GM23338 (cell line): Measurements from ENCODE around the gene ROBO1. TPM values are rescaled to one million over a fixed set of nuclear protein-coding genes. Genes with fewer than 3 reads are reported as not detected.

ENCODE experiments used
- ATAC-seq: fragments of 200-7000 bp; cut with Tn5 transposase; 3 replicates; pipeline ENCODE4 v1.9.1; 2020
- DNase-seq: peaks from one replicate; pipeline ENCODE4 v3.0.0-alpha.2; 2015; ENCODE audit warnings: low spot score
- H2AFZ ChIP-seq: fragments of 200-600 bp; sonication (generic); 2 replicates; pipeline ENCODE4 v1.8.0; 2016; ENCODE audit warnings: antibody characterized with exemption, mild to moderate bottlenecking, moderate library complexity
- H3F3A ChIP-seq: fragments of 200-600 bp; sonication (generic); replicated peaks from 2 replicates; pipeline ENCODE4 v1.8.0; 2017; ENCODE audit warnings: antibody characterized with exemption, mixed run types, low read depth
- H3K27ac ChIP-seq: fragments of 200-600 bp; sonication (generic); 2 replicates; pipeline ENCODE4 v1.6.1; 2016; ENCODE audit warnings: low read depth
- H3K27me3 ChIP-seq: fragments of 200-600 bp; sonication (generic); 2 replicates; pipeline ENCODE4 v1.8.0; 2016; ENCODE audit warnings: mild to moderate bottlenecking, mixed run types, moderate library complexity; ENCODE audit not compliant: insufficient read depth
- H3K36me3 ChIP-seq: fragments of 200-600 bp; sonication (generic); 2 replicates; pipeline ENCODE4 v1.8.0; 2016; ENCODE audit warnings: mild to moderate bottlenecking; ENCODE audit not compliant: insufficient read depth
- H3K4me1 ChIP-seq: fragments of 200-600 bp; sonication (generic); 2 replicates; pipeline ENCODE4 v1.8.0; 2016; ENCODE audit warnings: mild to moderate bottlenecking, moderate library complexity; ENCODE audit not compliant: insufficient read depth
- H3K4me2 ChIP-seq: fragments of 200-600 bp; sonication (generic); 2 replicates; pipeline ENCODE4 v1.7.1; 2017; ENCODE audit warnings: mixed run types
- H3K4me3 ChIP-seq: fragments of 200-600 bp; sonication (generic); 2 replicates; pipeline ENCODE4 v1.6.1; 2016; ENCODE audit warnings: mixed run types
- H3K79me2 ChIP-seq: fragments of 200-600 bp; sonication (generic); replicated peaks from 2 replicates; pipeline ENCODE4 v1.8.0; 2017; ENCODE audit warnings: mild to moderate bottlenecking; ENCODE audit not compliant: insufficient read depth
- H3K9me2 ChIP-seq: fragments of 200-600 bp; sonication (generic); 2 replicates; pipeline ENCODE4 v1.8.0; 2017; ENCODE audit not compliant: insufficient read depth
- H4K20me1 ChIP-seq: fragments of 200-600 bp; sonication (generic); replicated peaks from 2 replicates; pipeline ENCODE4 v1.8.0; 2017; ENCODE audit warnings: mild to moderate bottlenecking; ENCODE audit not compliant: insufficient read depth
- H3K27ac Mint-ChIP-seq: 2 replicates; pipeline ENCODE4 v1.8.0; 2020; ENCODE audit warnings: inconsistent platforms, mild to moderate bottlenecking, moderate library complexity, mixed read lengths
- H3K27me3 Mint-ChIP-seq: 3 replicates; pipeline ENCODE4 v1.8.0; 2022; ENCODE audit warnings: low read depth, mild to moderate bottlenecking, moderate library complexity, mixed read lengths, inconsistent platforms; ENCODE audit not compliant: insufficient read depth, poor library complexity
- H3K36me3 Mint-ChIP-seq: 3 replicates; pipeline ENCODE4 v1.8.0; 2021; ENCODE audit warnings: low read depth, mild to moderate bottlenecking, inconsistent platforms, moderate library complexity, mixed read lengths
- H3K4me1 Mint-ChIP-seq: 3 replicates; pipeline ENCODE4 v1.8.0; 2020; ENCODE audit warnings: mild to moderate bottlenecking, inconsistent platforms, mixed read lengths
- H3K4me3 Mint-ChIP-seq: 3 replicates; pipeline ENCODE4 v1.8.0; 2021; ENCODE audit warnings: moderate library complexity, mild to moderate bottlenecking, inconsistent platforms, mixed read lengths
- H3K9me3 Mint-ChIP-seq: 3 replicates; pipeline ENCODE4 v1.8.0; 2020; ENCODE audit warnings: moderate library complexity, mild to moderate bottlenecking, inconsistent platforms, mixed read lengths
- CREB1 ChIP-seq: fragments of 250-450 bp; sonication (Bioruptor Pico); IDR thresholded peaks from 2 replicates; pipeline ENCODE4 v1.5.0; 2020; ENCODE audit warnings: low read depth, mild to moderate bottlenecking, moderate library complexity
- EZH2 ChIP-seq: fragments of 200-600 bp; sonication (generic); IDR thresholded peaks from one replicate; pipeline ENCODE4 v1.8.0; 2017; ENCODE audit warnings: antibody characterized with exemption, mild to moderate bottlenecking, low read depth; ENCODE audit not compliant: unreplicated experiment
- EZH2phosphoT487 ChIP-seq: fragments of 200-600 bp; sonication (generic); IDR thresholded peaks from one replicate; pipeline ENCODE4 v1.8.1; 2018; ENCODE audit warnings: antibody characterized with exemption; ENCODE audit not compliant: unreplicated experiment
- JUNB ChIP-seq: IDR thresholded peaks from one replicate; pipeline ENCODE4 v1.6.1; 2016; ENCODE audit warnings: antibody characterized with exemption; ENCODE audit not compliant: unreplicated experiment
- NANOG ChIP-seq: IDR thresholded peaks from 2 replicates; pipeline ENCODE4 v1.6.1; 2016; ENCODE audit warnings: antibody characterized with exemption, borderline replicate concordance
- POLR2AphosphoS5 ChIP-seq: IDR thresholded peaks from 2 replicates; pipeline ENCODE4 v1.6.1; 2016; ENCODE audit warnings: antibody characterized with exemption, low read depth
- STAT1 ChIP-seq: IDR thresholded peaks from one replicate; pipeline ENCODE4 v1.6.1; 2016; ENCODE audit warnings: antibody characterized with exemption; ENCODE audit not compliant: unreplicated experiment
- ZNF114 ChIP-seq: fragments of 250-450 bp; sonication (Bioruptor Pico); IDR thresholded peaks from 2 replicates; pipeline ENCODE4 v1.5.0; 2020; ENCODE audit warnings: mild to moderate bottlenecking, moderate library complexity
- ZNF331 ChIP-seq: fragments of 250-450 bp; sonication (Bioruptor Pico); IDR thresholded peaks from 2 replicates; pipeline ENCODE4 v1.5.0; 2020; ENCODE audit warnings: low read depth, mild to moderate bottlenecking, moderate library complexity
- polyA plus RNA-seq: library from polyadenylated mRNA; unstranded; fragments of >200 nt; fragmentation: Nextera tagmentation; extraction: Ambion mirVana; gene quantifications from 2 replicates; pipeline ENCODE4 v1.2.1, GENCODE V29; 2016
- total RNA-seq: library from RNA; depleted of rRNA; stranded (reverse); fragments of >200 nt; shearing (Covaris generic); gene quantifications from 2 replicates; pipeline ENCODE4 v1.2.3, GENCODE V29; 2014
- TF ChIP-seq, protein P1 (sequence below): fragments of 250-450 bp; sonication (Bioruptor Pico); IDR thresholded peaks from 2 replicates; pipeline ENCODE4 v1.5.0; 2020; ENCODE audit warnings: mild to moderate bottlenecking, moderate library complexity
- TF ChIP-seq, protein P2 (sequence below), 2 experiments: fragments of 200-600 bp in 1 of 2; sonication (generic) in 1 of 2; conservative IDR thresholded peaks; 2 replicates each; pipeline versions ENCODE4 v1.5.1 to v1.6.1; 2016 to 2017; ENCODE audit warnings: antibody characterized with exemption in 2 of 2, low read depth in 2 of 2, mild to moderate bottlenecking in 2 of 2, moderate library complexity in 1 of 2
- TF ChIP-seq, protein P3 (sequence below): IDR thresholded peaks from 2 replicates; pipeline ENCODE4 v1.6.1; 2016; ENCODE audit warnings: antibody characterized with exemption
- TF ChIP-seq, protein P4 (sequence below): IDR thresholded peaks from one replicate; pipeline ENCODE4 v1.6.1; 2018; ENCODE audit warnings: antibody characterized with exemption; ENCODE audit not compliant: unreplicated experiment

ROBO1 gene
- total and polyA plus RNA-seq, 2 experiments from 2014 or later = 19.2 to 78.3 TPM

DNA sequence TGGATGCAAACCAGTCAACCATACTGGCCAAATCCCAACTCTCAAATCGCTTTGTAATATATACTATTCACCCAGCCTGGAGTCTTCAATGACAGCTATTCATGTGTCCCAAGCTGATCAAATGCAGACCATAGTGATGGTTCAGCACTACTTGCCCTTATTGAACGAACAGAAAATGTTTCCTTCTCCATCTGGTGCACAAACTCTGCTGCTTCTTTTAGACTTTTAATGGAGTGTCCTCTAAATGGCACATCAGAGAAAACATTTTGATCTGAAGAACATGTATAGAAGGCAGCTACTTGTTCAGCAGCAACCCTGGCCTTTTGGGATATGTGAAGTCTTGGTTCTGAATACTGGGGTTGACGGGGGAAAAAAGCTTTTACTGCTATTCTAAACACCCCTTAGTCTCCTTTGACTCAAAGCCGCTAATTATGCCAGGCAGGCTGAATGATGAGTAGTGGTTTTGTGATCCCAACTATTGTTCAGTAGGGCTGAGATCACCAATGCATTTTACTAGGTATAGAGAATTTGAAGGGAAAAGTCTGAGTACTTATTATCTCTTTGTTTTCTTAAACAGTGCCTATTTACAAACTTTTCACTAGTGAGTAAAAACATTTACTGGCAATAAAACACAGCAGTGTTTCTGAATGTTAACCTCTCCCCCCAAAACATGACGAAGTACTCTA, 781.2 kb downstream of the ROBO1 start:
- no peak overlapping the region for H3K27ac Mint-ChIP-seq
- H3K4me3 Mint-ChIP-seq = no peak overlapping the region
- peaks cover 64% of the 10 kb centered on the region for H3K79me2 ChIP-seq
- H2AFZ ChIP-seq = no peak overlapping the region
- DNase-seq = no peak
- ATAC-seq = peak; percentile 54
- no peak for TF ChIP-seq CREB1 (CRISPR knock-in tag)
- no peak for TF ChIP-seq ZNF331
- TF ChIP-seq, protein P1, sequence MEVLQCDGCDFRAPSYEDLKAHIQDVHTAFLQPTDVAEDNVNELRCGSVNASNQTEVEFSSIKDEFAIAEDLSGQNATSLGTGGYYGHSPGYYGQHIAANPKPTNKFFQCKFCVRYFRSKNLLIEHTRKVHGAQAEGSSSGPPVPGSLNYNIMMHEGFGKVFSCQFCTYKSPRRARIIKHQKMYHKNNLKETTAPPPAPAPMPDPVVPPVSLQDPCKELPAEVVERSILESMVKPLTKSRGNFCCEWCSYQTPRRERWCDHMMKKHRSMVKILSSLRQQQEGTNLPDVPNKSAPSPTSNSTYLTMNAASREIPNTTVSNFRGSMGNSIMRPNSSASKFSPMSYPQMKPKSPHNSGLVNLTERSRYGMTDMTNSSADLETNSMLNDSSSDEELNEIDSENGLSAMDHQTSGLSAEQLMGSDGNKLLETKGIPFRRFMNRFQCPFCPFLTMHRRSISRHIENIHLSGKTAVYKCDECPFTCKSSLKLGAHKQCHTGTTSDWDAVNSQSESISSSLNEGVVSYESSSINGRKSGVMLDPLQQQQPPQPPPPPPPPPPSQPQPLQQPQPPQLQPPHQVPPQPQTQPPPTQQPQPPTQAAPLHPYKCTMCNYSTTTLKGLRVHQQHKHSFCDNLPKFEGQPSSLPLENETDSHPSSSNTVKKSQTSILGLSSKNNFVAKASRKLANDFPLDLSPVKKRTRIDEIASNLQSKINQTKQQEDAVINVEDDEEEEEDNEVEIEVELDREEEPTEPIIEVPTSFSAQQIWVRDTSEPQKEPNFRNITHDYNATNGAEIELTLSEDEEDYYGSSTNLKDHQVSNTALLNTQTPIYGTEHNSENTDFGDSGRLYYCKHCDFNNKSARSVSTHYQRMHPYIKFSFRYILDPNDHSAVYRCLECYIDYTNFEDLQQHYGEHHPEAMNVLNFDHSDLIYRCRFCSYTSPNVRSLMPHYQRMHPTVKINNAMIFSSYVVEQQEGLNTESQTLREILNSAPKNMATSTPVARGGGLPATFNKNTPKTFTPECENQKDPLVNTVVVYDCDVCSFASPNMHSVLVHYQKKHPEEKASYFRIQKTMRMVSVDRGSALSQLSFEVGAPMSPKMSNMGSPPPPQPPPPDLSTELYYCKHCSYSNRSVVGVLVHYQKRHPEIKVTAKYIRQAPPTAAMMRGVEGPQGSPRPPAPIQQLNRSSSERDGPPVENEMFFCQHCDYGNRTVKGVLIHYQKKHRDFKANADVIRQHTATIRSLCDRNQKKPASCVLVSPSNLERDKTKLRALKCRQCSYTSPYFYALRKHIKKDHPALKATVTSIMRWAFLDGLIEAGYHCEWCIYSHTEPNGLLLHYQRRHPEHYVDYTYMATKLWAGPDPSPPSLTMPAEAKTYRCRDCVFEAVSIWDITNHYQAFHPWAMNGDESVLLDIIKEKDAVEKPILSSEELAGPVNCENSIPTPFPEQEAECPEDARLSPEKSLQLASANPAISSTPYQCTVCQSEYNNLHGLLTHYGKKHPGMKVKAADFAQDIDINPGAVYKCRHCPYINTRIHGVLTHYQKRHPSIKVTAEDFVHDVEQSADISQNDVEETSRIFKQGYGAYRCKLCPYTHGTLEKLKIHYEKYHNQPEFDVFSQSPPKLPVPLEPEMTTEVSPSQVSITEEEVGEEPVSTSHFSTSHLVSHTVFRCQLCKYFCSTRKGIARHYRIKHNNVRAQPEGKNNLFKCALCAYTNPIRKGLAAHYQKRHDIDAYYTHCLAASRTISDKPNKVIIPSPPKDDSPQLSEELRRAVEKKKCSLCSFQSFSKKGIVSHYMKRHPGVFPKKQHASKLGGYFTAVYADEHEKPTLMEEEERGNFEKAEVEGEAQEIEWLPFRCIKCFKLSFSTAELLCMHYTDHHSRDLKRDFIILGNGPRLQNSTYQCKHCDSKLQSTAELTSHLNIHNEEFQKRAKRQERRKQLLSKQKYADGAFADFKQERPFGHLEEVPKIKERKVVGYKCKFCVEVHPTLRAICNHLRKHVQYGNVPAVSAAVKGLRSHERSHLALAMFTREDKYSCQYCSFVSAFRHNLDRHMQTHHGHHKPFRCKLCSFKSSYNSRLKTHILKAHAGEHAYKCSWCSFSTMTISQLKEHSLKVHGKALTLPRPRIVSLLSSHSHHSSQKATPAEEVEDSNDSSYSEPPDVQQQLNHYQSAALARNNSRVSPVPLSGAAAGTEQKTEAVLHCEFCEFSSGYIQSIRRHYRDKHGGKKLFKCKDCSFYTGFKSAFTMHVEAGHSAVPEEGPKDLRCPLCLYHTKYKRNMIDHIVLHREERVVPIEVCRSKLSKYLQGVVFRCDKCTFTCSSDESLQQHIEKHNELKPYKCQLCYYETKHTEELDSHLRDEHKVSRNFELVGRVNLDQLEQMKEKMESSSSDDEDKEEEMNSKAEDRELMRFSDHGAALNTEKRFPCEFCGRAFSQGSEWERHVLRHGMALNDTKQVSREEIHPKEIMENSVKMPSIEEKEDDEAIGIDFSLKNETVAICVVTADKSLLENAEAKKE (CRISPR knock-in tag) = no peak
- no peak for TF ChIP-seq STAT1
- no peak for TF ChIP-seq ZNF114 (CRISPR knock-in tag)
- TF ChIP-seq, protein P2, sequence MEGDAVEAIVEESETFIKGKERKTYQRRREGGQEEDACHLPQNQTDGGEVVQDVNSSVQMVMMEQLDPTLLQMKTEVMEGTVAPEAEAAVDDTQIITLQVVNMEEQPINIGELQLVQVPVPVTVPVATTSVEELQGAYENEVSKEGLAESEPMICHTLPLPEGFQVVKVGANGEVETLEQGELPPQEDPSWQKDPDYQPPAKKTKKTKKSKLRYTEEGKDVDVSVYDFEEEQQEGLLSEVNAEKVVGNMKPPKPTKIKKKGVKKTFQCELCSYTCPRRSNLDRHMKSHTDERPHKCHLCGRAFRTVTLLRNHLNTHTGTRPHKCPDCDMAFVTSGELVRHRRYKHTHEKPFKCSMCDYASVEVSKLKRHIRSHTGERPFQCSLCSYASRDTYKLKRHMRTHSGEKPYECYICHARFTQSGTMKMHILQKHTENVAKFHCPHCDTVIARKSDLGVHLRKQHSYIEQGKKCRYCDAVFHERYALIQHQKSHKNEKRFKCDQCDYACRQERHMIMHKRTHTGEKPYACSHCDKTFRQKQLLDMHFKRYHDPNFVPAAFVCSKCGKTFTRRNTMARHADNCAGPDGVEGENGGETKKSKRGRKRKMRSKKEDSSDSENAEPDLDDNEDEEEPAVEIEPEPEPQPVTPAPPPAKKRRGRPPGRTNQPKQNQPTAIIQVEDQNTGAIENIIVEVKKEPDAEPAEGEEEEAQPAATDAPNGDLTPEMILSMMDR (conservative IDR thresholded peaks at IDR 0.05; ENCODE audit: low read depth in 2 of 2) = no peak
- TF ChIP-seq, protein P3, sequence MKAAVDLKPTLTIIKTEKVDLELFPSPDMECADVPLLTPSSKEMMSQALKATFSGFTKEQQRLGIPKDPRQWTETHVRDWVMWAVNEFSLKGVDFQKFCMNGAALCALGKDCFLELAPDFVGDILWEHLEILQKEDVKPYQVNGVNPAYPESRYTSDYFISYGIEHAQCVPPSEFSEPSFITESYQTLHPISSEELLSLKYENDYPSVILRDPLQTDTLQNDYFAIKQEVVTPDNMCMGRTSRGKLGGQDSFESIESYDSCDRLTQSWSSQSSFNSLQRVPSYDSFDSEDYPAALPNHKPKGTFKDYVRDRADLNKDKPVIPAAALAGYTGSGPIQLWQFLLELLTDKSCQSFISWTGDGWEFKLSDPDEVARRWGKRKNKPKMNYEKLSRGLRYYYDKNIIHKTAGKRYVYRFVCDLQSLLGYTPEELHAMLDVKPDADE = no peak
- TF ChIP-seq JUNB = no peak
- no peak for TF ChIP-seq EZH2phosphoT487
- TF ChIP-seq, protein P4, sequence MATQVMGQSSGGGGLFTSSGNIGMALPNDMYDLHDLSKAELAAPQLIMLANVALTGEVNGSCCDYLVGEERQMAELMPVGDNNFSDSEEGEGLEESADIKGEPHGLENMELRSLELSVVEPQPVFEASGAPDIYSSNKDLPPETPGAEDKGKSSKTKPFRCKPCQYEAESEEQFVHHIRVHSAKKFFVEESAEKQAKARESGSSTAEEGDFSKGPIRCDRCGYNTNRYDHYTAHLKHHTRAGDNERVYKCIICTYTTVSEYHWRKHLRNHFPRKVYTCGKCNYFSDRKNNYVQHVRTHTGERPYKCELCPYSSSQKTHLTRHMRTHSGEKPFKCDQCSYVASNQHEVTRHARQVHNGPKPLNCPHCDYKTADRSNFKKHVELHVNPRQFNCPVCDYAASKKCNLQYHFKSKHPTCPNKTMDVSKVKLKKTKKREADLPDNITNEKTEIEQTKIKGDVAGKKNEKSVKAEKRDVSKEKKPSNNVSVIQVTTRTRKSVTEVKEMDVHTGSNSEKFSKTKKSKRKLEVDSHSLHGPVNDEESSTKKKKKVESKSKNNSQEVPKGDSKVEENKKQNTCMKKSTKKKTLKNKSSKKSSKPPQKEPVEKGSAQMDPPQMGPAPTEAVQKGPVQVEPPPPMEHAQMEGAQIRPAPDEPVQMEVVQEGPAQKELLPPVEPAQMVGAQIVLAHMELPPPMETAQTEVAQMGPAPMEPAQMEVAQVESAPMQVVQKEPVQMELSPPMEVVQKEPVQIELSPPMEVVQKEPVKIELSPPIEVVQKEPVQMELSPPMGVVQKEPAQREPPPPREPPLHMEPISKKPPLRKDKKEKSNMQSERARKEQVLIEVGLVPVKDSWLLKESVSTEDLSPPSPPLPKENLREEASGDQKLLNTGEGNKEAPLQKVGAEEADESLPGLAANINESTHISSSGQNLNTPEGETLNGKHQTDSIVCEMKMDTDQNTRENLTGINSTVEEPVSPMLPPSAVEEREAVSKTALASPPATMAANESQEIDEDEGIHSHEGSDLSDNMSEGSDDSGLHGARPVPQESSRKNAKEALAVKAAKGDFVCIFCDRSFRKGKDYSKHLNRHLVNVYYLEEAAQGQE = no peak
- TF ChIP-seq POLR2AphosphoS5 = no peak
- TF ChIP-seq EZH2 = no peak
- TF ChIP-seq NANOG = no peak
- peak overlapping the region; percentile 53 for H3K4me2 ChIP-seq
- no peaks in the 10 kb centered on the region for H3K9me2 ChIP-seq
- no peaks in the 10 kb centered on the region for H3K27me3 ChIP-seq
- H3K27ac ChIP-seq = no peak overlapping the region
- H3F3A ChIP-seq = 0 out of 2 replicates have a peak, but pooled peaks cover 3% of the 10 kb centered on the region
- peaks cover 26% of the 10 kb centered on the region for H3K4me1 ChIP-seq
- no peaks in the 10 kb centered on the region for H3K36me3 ChIP-seq
- no peak overlapping the region for H3K4me3 ChIP-seq
- H3K36me3 Mint-ChIP-seq = peaks cover 17% of the 10 kb centered on the region
- H4K20me1 ChIP-seq = peaks cover 3% of the 10 kb centered on the region; the same call in 1 of the 2 replicates
- peaks cover 29% of the 10 kb centered on the region for H3K4me1 Mint-ChIP-seq
- peaks cover 2% of the 10 kb centered on the region for H3K27me3 Mint-ChIP-seq
- H3K9me3 Mint-ChIP-seq = peaks cover 2% of the 10 kb centered on the region; the same call in 2 of the 3 replicates
